ENCODE results near the gene ELP4. TPM values are rescaled to one million over a fixed set of nuclear protein-coding genes. Genes with fewer than 3 reads are reported as not detected.

The ELP4 gene
- total and polyA plus RNA-seq, 2 donors (not counting 1 experiment from before 2014, with no cell fraction given), result 7.1 to 31.3 TPM

GRCh38 chr11:31808721-31809540, 299.4 kb downstream of the ELP4 start:
- CTCF ChIA-PET, result no interaction called here

More at GRCh38 chr11:31808721-31809540, 299.4 kb downstream of the ELP4 start:
- Mint-ChIP-seq H3K27me3 (peaks cover 66% of the 10 kb centered on the region), H3K4me1 (peaks cover 45% of the 10 kb centered on the region), H3K4me3 (peak overlapping the region; percentile 81), H3K27ac (no peak overlapping the region), H3K9me3 (ENCODE audit: insufficient read depth) (peaks cover 3% of the 10 kb centered on the region)
- Histone ChIP-seq H4K20me1 (ENCODE audit: control insufficient read depth, insufficient read depth, low read length, poor library complexity, severe bottlenecking) (no peaks in the 10 kb centered on the region), H3K79me2 (ENCODE audit: control insufficient read depth, insufficient read depth, low read length) (no peaks in the 10 kb centered on the region), H3K27ac (ENCODE audit: low read length in 2 of 2) (no peak overlapping the region), H2AFZ (ENCODE audit: insufficient read depth, low read depth, low read length, poor library complexity, severe bottlenecking) (no peak overlapping the region), H3K9me3 (ENCODE audit: control extremely low read depth in 1 of 3, control insufficient read depth in 2 of 3, insufficient read depth in 1 of 3, low read length in 2 of 3) (peaks cover 2 to 75% (median 5%) of the 10 kb centered on the region in 3 donors), H3K4me2 (replicated peaks; ENCODE audit: low read depth, low read length, poor library complexity, severe bottlenecking) (peak overlapping the region; percentile 90), H3K9ac (ENCODE audit: low read length) (no peak overlapping the region), H3K4me1 (ENCODE audit: control insufficient read depth in 2 of 2, insufficient read depth in 2 of 2, low read length in 2 of 2) (peaks cover 62 to 81% of the 10 kb centered on the region in 2 donors), H3K4me3 (ENCODE audit: control extremely low read depth in 1 of 5, extremely low read depth in 1 of 5, insufficient read depth in 1 of 5, low read depth in 2 of 5, low read length in 4 of 5) (no peak overlapping the region), H3K36me3 (replicated peaks in 1 of 2; ENCODE audit: control extremely low read depth in 1 of 2, control insufficient read depth in 1 of 2, extremely low read depth in 1 of 2, insufficient read depth in 2 of 2, low read length in 1 of 2) (no peaks in the 10 kb centered on the region), H3K27me3 (replicated peaks in 1 of 4; ENCODE audit: control extremely low read depth in 1 of 4, control insufficient read depth in 3 of 4, insufficient read depth in 4 of 4, low read length in 3 of 4) (peaks cover 2 to 99% (median 85%) of the 10 kb centered on the region in 4 experiments)
- 11% methylated on average over 11 of the region's 21 CpGs for WGBS (ENCODE audit: insufficient coverage)
- intact Hi-C loops (cut with micrococcal nuclease), result no loop called here
- DNase-seq (peak; percentile 19), ATAC-seq (ENCODE audit: low read depth) (no peak)
- POLR2A ChIA-PET, result no interaction called here
- TF ChIP-seq CTCF (IDR thresholded peaks at IDR 0.05) (no peak), EZH2 (IDR thresholded peaks at IDR 0.05; ENCODE audit: borderline replicate concordance, insufficient read depth, low read depth, low read length, poor library complexity, severe bottlenecking) (peak; percentile 74)

Data from B cell (primary cell).